Esophagus (tissue), 2 donors: ENCODE results near the gene TMEM119. TPM values are rescaled to one million over a fixed set of nuclear protein-coding genes. Genes with fewer than 3 reads are reported as not detected.
A peak's percentile ranks its signal among the peaks of the same experiment; 100 is the strongest.

Experiments used
- H3K27ac ChIP-seq, 2 donors: one replicate each; pipeline ENCODE4 v1.5.1; 2013; ENCODE audit warnings: low read depth in 2 of 2, mild to moderate bottlenecking in 2 of 2, inconsistent platforms in 1 of 2, low read length in 1 of 2, moderate library complexity in 1 of 2
- H3K27me3 ChIP-seq, 2 donors: one replicate each; pipeline ENCODE4 v1.6.1; 2013; ENCODE audit warnings: low read length in 2 of 2, control low read depth in 1 of 2, mild to moderate bottlenecking in 1 of 2; ENCODE audit not compliant: insufficient read depth in 2 of 2, control insufficient read depth in 1 of 2
- H3K36me3 ChIP-seq, 2 donors: one replicate each; pipeline ENCODE4 v1.6.1; 2013; ENCODE audit warnings: low read length in 1 of 2; ENCODE audit not compliant: control insufficient read depth in 2 of 2, insufficient read depth in 2 of 2
- H3K4me1 ChIP-seq, 2 donors: one replicate each; pipeline ENCODE4 v1.6.1; 2013; ENCODE audit warnings: low read length in 1 of 2; ENCODE audit not compliant: control insufficient read depth in 2 of 2, insufficient read depth in 2 of 2
- H3K4me3 ChIP-seq, 2 donors: one replicate each; pipeline ENCODE4 v1.5.1; 2013; ENCODE audit warnings: low read length in 2 of 2, mild to moderate bottlenecking in 2 of 2, low read depth in 1 of 2, moderate library complexity in 1 of 2
- H3K9me3 ChIP-seq, 2 donors: one replicate each; pipeline ENCODE4 v1.6.1; 2013; ENCODE audit warnings: mild to moderate bottlenecking in 2 of 2, low read depth in 1 of 2, low read length in 1 of 2, moderate library complexity in 1 of 2; ENCODE audit not compliant: control insufficient read depth in 2 of 2, insufficient read depth in 1 of 2
- WGBS, 2 donors: extraction: QIAGEN DNeasy Blood & Tissue Kit; methylation state at CpG; one replicate each; pipeline ENCODE4 v1.1.7; 2013; 5-methylcytosine and 5-hydroxymethylcytosine counted together
- polyA plus RNA-seq, 2 donors: library from polyadenylated mRNA; stranded (reverse); fragments of 200-250 nt; gene quantifications; one replicate each; pipeline ENCODE4 v1.2.3, GENCODE V29; 2013
- donor health status: healthy with polysubstance abuse.
- donor health status: Bipolar disorder and iron deficiency.

Gene TMEM119
- under 1 TPM; 0.54 to 0.63 TPM for polyA plus RNA-seq

DNA sequence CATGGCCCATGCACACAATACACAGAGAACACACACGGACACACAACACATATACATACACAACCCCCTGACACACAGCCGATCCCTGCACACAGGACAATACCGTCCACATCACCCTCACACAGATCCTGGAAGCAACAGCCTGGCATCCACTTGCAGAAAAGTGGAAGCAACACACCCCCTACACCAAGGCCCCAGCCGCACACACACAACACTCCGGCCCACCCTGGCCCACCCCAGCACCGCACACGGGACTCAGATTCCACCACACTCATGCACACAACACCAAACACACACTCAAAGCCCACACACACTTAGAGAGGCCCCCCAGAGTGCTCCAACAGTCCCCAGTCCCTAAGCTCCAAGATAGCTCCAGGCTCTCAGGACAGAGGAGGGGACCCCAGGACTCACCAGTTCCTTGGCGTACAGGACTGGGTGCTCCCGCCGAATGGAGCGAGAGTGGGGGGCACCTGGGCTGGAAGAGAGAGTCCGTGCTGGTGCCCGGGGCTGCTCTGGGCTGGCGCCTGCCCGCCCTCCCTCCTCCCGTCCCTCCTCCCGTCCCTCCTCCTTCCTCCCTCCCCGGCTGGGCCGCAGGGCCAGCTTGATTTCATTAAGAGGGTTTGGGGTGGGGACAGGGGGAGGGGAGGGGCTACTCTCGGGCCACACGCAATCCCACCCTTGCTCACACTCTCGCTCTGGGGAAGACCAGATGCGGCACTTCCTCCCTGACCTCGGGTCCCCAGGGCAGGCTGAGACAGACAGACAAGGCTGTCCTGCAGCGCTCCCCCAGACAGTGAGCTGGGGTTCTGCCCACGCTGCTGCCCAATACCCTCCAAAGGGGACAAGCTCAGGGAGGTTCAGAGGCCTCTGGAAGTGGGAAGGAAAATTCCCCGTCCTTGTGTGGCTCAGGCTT is at the start of gene TMEM119:
Gene TMEM119 (minus strand): TSS at position 526 of the 913 bp plus-strand sequence. CDS start 5,701 bp downstream, outside the sequence.
- no peak within 1 kb of the TSS for H3K4me3 ChIP-seq
- WGBS, 2 donors: 34 to 35% methylated on average over 25 to 27 of the region's 27 CpGs
- no peaks in the 10 kb centered on the region for H3K9me3 ChIP-seq
- no peak within 1 kb of the TSS for H3K27ac ChIP-seq
- no peaks in the 10 kb centered on the region for H3K36me3 ChIP-seq
- peaks cover 0 to 3% of the 10 kb centered on the region in 2 donors for H3K4me1 ChIP-seq
- H3K27me3 ChIP-seq: no peaks in the 10 kb centered on the region

- Histone ChIP-seq H3K27me3 (no peaks in the 10 kb centered on the region), H3K4me3 (no peak overlapping the region), H3K9me3 (no peaks in the 10 kb centered on the region), H3K36me3 (peaks cover 10 to 24% of the 10 kb centered on the region in 2 donors), H3K4me1 (peaks cover 2% of the 10 kb centered on the region in 2 donors), H3K27ac (peak overlapping the region in 1 of 2 donors; percentile 29)
- 69 to 71% methylated on average over 10 of the region's 10 CpGs for WGBS, 2 donors
Measured at GRCh38 chr12:108646600-108647579, 49.0 kb upstream of the TMEM119 start.

DNA sequence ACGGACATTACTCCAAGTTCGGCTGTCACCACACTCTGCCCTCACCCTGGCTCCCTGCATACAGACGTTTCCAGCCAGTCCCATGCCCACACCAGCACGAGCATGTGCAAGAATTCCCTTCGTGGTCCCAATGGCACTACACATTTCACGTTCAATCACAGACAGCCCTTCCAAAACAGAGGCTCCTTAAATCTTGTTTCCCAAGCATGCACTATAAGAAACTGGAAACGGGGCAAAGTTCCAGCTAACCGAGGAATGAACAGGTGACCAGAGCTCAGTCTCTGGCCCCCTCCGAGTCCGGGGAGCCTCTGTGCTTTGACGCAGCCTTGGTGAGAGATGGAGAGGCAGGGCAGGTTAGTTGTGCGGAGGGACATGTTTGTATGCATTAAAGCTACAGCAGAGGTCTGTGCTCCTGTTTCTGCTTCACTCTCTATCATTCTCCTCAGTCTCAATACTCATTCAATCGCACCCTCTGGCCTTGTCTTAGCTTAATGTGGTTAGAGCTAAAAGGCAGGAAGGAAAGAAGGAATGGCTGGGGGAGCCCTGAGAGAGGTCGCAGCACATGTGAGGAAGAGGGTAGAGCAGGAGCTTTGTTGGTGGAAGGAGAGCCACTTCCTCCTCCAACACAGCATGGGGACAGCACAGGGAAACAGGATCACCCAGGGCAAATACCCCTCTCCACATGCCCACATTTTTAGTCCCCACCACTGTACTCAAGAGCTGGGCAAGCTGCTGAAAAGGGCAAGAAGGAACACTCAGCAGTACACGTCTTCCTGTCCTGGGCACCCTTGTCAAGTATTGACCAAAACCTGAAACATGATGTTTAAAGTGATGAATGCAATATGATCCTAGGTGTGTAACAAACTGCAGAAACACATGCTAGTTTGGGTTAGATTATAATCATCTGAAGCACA is 48.1 kb upstream of the TMEM119 start:
- Histone ChIP-seq H3K9me3 (no peaks in the 10 kb centered on the region), H3K27ac (no peak overlapping the region), H3K36me3 (peaks cover 5 to 24% of the 10 kb centered on the region in 2 donors), H3K4me1 (peaks cover 2% of the 10 kb centered on the region in 2 donors), H3K27me3 (no peaks in the 10 kb centered on the region), H3K4me3 (no peak overlapping the region)
- 86% methylated on average over 15 of the region's 15 CpGs for WGBS, 2 donors

DNA sequence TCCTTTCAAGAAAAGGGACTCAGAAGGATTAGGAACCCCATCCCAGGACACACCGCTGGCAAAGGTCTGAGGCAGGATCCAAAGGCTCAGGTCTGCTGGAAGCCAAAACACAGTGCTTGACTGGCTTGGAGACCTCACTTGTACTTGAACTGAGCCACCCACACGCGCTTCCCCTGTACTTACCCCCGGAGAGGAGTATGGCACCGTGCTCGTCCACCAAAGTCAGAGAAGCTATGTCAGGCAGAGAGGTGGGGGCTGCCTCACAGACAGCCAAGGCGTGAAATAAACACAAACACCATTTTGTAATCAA is 46.9 kb upstream of the TMEM119 start:
- H3K36me3 ChIP-seq: peaks cover 5 to 24% of the 10 kb centered on the region in 2 donors
- H3K27ac ChIP-seq: no peak overlapping the region
- 93% methylated on average over 7 of the region's 7 CpGs for WGBS, 2 donors
- H3K27me3 ChIP-seq: no peaks in the 10 kb centered on the region
- H3K4me1 ChIP-seq: peaks cover 2% of the 10 kb centered on the region in 2 donors
- H3K4me3 ChIP-seq: no peak overlapping the region
- no peaks in the 10 kb centered on the region for H3K9me3 ChIP-seq

GRCh38 chr12:108643941-108644810 is 46.3 kb upstream of the TMEM119 start:
- Histone ChIP-seq H3K27ac (peak overlapping the region in 1 of 2 donors; percentile 27), H3K4me1 (peaks cover 2% of the 10 kb centered on the region in 2 donors)
- WGBS, 2 donors: 55 to 62% methylated on average over 18 of the region's 18 CpGs

GRCh38 chr12:108642899-108643654 is 45.2 kb upstream of the TMEM119 start:
- H3K9me3 ChIP-seq: no peaks in the 10 kb centered on the region
- H3K27me3 ChIP-seq: no peaks in the 10 kb centered on the region
- peaks cover 3 to 18% of the 10 kb centered on the region in 2 donors for H3K36me3 ChIP-seq
- no peak overlapping the region for H3K4me3 ChIP-seq
- H3K4me1 ChIP-seq: peaks cover 4 to 5% of the 10 kb centered on the region in 2 donors
- 98 to 100% methylated on average over 1 of the region's 1 CpG for WGBS, 2 donors
- no peak overlapping the region for H3K27ac ChIP-seq

More at GRCh38 chr12:108643941-108644810, 46.3 kb upstream of the TMEM119 start:
- H3K9me3 ChIP-seq: no peaks in the 10 kb centered on the region
- H3K36me3 ChIP-seq: peaks cover 5 to 24% of the 10 kb centered on the region in 2 donors
- H3K27me3 ChIP-seq: no peaks in the 10 kb centered on the region
- no peak overlapping the region for H3K4me3 ChIP-seq

- Histone ChIP-seq H3K4me1 (peaks cover 4 to 6% of the 10 kb centered on the region in 2 donors), H3K27ac (no peak overlapping the region), H3K36me3 (peaks cover 3 to 12% of the 10 kb centered on the region in 2 donors), H3K4me3 (no peak overlapping the region), H3K27me3 (no peaks in the 10 kb centered on the region), H3K9me3 (no peaks in the 10 kb centered on the region)
- 75 to 79% methylated on average over 16 of the region's 16 CpGs for WGBS, 2 donors
Measured at GRCh38 chr12:108642269-108642870, 44.5 kb upstream of the TMEM119 start.
